Measurements from ENCODE around the gene ICA1. TPM values are rescaled to one million over a fixed set of nuclear protein-coding genes. Genes with fewer than 3 reads are reported as not detected.
"Not testable (repeated sequence)": the region's sequence is repeated elsewhere in the genome, so short reads cannot be mapped to it uniquely, and the experiment has no call there.

ICA1 gene
- 28.0 and 37.6 TPM in 2 replicates for total RNA-seq

- DNase-seq (ENCODE audit: low read depth in 2 of 2): peak; percentile 36 to 79
Observed at GRCh38 chr7:8261711-8262695, at the start of gene ICA1. Gene ICA1, minus strand, starts transcription at chr7:8262167. Its CDS starts 26,241 bp downstream, at chr7:8235926.

GRCh38 chr7:8310876-8311275 is 48.9 kb upstream of the ICA1 start:
- DNase-seq (ENCODE audit: low read depth in 2 of 2): no peak

- no peak for DNase-seq (ENCODE audit: low read depth in 2 of 2)
Observed at GRCh38 chr7:8305625-8306388, 43.8 kb upstream of the ICA1 start.

GRCh38 chr7:8305104-8305503 is 43.1 kb upstream of the ICA1 start:
- no peak for DNase-seq (ENCODE audit: low read depth in 2 of 2)

GRCh38 chr7:8303904-8304528 is 42.0 kb upstream of the ICA1 start:
- no peak for DNase-seq (ENCODE audit: low read depth in 2 of 2)

DNA sequence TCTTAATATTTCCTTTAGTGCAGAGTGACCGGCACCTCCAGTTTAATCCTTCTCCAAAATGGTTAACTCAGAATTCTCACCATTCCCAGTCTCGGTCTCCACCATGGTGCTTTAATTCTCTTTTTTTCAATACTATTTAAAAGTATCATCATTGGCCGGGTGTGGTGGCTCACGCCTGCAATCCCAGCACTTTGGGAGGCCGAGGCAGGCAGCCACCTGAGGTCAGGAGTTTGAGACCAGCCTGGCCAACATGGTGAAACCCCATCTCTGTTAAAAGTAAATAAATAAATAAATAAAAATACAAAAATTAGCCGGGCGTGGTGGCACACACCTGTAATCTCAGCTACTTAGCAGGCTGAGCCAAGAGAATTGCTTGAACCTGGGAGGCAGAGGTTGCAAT is 35.1 kb upstream of the ICA1 start:
- not testable (repeated sequence) for DNase-seq (ENCODE audit: low read depth in 2 of 2)

DNA sequence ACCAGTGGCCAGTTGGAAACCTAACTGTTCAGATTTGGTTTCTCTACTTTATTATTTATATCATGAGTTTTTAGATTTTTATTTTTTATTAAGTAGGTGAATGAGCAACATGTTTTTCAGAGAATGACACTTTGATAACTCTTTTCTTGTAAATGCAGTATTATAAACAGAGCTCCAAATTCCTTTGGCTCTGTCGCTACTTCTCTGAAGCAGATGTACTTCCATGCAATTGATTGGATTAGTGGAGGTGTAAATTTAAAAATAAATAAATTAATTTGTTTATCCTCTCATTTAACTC is 34.3 kb upstream of the ICA1 start:
- no peak for DNase-seq (ENCODE audit: low read depth in 2 of 2)

DNA sequence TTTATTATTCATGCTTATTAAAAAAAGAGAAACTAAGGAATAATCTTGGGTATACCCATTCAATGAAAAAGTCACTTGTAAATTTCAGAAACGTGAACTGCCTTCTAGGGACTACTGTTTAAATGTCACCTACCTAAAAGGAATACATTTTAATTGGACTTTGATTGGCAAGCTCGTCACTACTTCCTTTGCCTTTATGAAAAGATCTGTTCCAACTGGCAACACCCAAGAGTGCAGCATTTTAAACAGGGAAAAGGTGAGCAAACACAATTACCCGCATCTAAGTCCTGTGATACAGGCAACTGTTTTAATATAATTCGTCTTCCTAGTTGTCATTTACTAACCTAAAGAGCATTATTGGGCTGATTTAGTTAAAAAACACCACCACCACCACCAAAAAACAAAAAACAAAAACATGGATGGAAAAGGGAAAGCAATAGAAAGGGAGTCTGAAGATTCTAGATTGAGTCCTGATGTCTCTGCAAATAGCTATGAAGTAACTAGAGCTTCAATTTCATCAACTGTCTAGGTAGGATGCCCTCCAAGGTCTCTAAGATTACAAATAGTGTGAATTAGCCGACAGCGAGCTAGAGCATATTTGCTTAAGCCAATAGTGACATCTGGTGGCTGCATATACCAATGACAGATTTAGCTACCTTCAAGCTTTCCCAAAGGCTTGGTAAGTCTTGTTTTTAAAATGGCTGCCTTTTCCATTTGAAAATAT is 33.8 kb upstream of the ICA1 start:
- DNase-seq (ENCODE audit: low read depth in 2 of 2): peak; percentile 84 to 87

GRCh38 chr7:8291397-8292141 is 29.6 kb upstream of the ICA1 start:
- no peak for DNase-seq (ENCODE audit: low read depth in 2 of 2)

GRCh38 chr7:8290645-8291308 is 28.8 kb upstream of the ICA1 start:
- DNase-seq (ENCODE audit: low read depth in 2 of 2): no peak

GRCh38 chr7:8286118-8286517 is 24.2 kb upstream of the ICA1 start:
- DNase-seq (ENCODE audit: low read depth in 2 of 2): no peak

DNA sequence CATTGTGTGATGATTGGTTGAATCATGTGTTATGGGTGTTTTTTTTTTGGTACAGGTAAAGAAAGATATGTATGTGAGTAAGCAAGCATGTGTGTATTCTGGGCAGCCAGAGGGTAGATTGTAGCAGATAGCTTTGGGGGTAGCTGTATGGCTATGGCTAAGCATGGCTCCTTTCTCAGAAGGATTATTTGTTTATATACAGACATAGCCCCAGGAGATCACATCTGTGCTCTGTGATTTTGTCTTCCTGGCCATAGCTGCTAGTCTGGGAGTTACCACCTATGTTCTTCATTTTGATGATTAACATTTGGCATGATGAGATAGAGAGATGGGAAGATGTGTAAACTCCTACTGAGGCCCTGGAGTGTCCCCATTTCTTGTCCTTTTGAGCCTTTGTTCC is 23.2 kb upstream of the ICA1 start:
- no peak for DNase-seq (ENCODE audit: low read depth in 2 of 2)

DNA sequence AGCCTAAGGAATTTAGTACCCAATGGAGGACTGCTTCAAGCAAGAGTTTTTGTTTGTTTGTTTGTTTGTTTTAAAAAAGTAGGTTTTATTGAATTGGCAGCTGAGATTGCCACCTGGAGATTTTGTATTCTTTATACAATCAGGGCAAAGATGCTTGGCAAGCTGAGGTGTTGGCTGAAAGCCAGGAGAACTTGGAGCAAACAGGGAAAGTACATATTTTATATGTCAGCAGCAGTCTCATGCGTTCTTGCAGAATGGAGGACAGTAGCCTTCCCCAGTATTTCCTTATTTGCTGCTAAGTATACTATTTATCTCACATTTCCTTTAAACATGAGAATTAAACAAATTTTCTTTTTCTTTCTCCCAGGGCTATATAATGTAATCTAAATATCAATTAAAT is 22.6 kb upstream of the ICA1 start:
- DNase-seq (ENCODE audit: low read depth in 2 of 2): peak in 1 of 2 donors; percentile 7

- no peak for DNase-seq (ENCODE audit: low read depth in 2 of 2)
Observed at GRCh38 chr7:8283968-8284367, 22.0 kb upstream of the ICA1 start.

- no peak for DNase-seq (ENCODE audit: low read depth in 2 of 2)
Observed at GRCh38 chr7:8282871-8283270, 20.9 kb upstream of the ICA1 start.

DNA sequence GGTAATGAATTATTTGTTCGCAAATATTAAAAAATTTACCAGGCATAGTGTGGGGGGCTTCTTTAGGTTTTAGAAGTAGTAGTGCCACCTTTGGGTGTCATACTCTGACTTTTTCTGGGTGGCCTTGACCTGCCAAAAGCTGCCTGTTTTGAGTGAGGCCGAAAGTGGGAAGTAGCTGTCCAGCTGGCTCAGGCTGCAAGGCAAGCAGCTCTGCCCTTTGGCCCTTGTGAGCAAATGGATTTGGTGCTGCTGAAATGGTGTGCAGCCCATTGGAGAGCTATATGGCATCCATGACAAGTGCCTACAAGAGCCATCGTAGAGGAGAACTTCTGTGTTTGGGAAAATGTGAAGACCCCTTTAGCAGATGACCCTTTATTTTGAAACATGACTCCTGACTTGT is 20.2 kb upstream of the ICA1 start:
- DNase-seq (ENCODE audit: low read depth in 2 of 2): no peak

DNA sequence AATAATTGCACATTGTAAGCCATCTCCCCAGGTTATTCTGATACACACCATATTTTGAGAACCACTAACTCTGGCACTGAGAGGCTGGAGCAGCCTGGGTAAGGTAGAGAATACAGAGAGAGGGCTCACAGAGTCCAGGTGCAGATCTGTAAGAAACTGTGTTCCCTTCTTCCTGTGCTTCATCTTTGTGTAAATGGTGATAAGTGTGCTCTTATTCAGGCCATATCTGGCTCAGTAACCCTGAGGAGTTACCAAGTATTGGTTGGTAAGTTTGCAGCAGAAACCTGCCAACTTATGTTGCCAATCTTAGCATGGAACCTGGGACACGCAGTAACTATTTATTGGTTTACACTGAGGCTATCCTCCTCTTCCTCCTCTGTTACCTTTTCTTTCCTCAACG is 16.2 kb upstream of the ICA1 start:
- DNase-seq (ENCODE audit: low read depth in 2 of 2): no peak

- peak; percentile 17 to 23 for DNase-seq (ENCODE audit: low read depth in 2 of 2)
Observed at GRCh38 chr7:8277394-8277982, 15.5 kb upstream of the ICA1 start.

- DNase-seq (ENCODE audit: low read depth in 2 of 2): no peak
Observed at GRCh38 chr7:8274589-8274988, 12.6 kb upstream of the ICA1 start.

GRCh38 chr7:8271960-8272359 is 10.0 kb upstream of the ICA1 start:
- no peak for DNase-seq (ENCODE audit: low read depth in 2 of 2)

All from dermis microvascular lymphatic vessel endothelial cell (primary cell).